NCI-H146 treated with DMSO at 0.1 percent for 48 hours (cell line): ENCODE measurements around the gene WDR76.

Source experiments
- DNase-seq: peaks from one replicate; lab custom pipeline; 2025; ENCODE audit not compliant: unreplicated experiment; lab: John Stamatoyannopoulos, UW

The WDR76 gene

DNA sequence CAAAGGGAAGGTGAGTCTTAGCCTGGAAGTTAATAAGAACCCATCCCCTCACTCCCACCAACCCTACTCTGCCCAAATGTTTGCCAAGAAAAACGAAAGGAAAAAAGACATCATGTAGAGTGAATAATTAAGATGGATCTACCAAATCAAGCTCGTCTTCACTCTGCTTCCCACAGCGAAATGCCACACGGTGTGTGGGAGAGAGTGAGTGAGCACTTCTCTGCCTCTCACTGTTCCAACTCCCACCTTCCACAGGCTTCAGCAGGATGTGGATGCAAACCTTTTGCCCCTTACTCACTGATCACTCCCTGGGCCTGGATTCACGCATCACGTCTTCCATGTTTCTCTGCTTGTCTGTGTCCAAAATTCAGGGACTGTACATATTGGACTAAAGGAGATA, 85.4 kb downstream of the WDR76 start:
- DNase-seq, result no peak

DNA sequence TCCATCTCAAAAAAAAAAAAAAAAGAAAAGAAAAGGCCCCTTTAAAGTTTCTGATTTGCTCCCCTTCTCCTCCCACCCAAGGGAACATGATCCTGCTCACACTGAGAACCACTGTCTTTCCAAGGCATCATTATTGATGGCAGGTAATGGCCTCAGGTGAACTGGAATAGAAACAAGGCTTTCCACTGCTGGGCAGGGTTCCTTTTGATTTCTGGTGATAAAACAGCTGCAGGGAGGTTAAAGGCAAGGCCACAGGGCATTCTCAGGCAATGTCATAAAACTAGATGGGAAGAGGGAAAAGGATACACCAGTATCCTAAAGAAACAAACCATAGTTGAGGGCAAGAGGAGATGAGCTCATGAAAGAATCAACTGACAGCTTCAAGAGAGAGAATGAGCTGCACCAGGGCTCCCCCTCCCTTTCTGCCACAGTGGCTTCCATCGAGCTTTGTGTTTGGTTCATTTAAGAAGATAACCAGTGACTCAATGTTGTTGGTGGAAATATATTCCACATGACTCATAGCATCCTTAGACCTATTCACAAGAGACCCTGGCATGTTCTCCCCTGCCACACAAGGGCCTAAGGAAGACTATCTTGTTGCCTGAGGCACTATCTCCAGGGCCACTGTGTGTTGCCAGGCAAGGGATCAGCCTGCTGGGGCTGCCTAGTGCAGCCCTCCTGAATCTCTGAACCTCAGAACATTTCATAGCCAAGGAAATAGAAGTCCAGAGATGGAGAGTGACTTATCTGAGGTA, 86.4 kb downstream of the WDR76 start:
- no peak for DNase-seq

DNA sequence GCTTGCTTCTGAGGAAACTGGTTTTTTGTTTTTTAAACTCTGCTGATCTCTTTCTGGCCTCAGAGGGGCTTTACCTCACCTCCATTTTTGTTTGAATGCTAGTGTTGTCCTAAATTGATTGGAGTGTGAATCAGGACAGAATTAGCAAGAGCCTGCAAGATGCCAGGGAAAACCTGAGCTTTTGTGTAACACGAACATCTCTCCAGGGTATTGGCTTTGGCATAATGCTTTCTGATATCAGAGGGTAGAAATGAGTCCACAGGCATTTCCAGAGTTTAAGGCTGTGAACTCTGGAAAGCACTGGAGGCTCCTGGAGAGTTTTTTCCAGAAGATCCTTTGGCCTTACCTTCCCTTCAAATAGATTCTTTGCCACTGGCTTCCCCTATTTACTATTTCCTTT, 87.1 kb downstream of the WDR76 start:
- DNase-seq, result no peak

DNA sequence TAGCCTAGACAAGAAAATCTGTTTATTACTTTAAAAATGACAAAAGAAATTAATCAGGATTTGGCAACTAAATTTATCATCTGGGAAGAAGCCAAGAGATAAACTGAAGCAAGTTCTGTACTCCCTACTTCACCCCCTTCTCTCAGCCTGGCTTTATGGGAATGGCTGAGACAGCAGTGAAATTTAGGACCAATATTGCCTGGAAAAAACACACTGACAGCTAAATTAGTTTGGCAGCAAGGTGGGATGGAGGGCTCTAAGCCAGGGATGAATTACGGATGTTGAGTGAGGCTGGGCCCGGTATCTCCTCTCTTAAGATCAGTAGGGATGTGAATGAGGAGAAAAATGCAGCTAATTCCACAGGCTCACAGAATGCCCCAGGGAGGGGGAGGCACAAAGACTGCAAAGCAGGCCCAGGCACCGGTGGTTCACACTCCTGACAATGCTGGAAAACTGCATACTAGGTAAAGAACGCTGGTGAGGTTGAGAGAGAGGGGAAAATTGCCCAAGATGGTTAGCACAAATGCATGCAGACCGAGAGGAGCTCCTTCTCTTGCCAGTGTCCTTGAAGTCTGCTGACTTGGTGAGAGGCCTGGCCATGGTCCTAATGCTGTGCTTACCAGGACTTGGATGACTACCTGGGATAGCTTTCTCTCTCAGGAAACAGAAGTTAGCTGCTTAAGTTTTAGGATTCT, 89.0 kb downstream of the WDR76 start:
- DNase-seq, result no peak

DNA sequence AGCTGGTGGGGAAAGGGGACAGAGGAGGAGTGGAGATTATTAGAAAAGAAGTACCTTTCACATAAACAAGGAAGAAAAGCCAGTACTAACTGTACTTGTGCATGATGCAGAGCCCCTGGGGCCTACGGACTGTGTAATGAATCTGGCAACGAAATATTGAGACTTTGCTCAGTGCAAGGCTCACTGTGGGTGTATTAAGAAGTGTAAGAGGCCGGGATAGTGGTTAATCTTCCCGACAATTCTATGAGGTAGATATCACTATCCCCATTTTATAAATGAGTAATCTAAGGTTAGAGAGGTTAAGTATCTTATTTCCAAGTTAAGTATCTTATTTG, 89.5 kb downstream of the WDR76 start:
- DNase-seq, result no peak
